Endothelial cell of umbilical vein (primary cell): ENCODE data around the gene C1R. TPM values are rescaled to one million over a fixed set of nuclear protein-coding genes. Genes with fewer than 3 reads are reported as not detected.
A peak's percentile ranks its signal among the peaks of the same experiment; 100 is the strongest.

Source experiments
- BruUV-seq: library from RNA; stranded (reverse); fragments of 400-500 nt; replicated peaks from 2 replicates; lab custom pipeline; 2021; lab: Mats Ljungman, UMichigan
- CTCF ChIA-PET: fragments of 300-600, 350-600 bp; sonication (Branson Sonifier 250); formaldehyde crosslinking; loops from one replicate; lab custom pipeline; 2021; ENCODE audit warnings: antibody characterized with exemption, inconsistent platforms; lab: Charles Lee
- POLR2A ChIA-PET: fragments of 300-600, 350-600 bp; sonication (Branson Sonifier 250); formaldehyde crosslinking; loops from one replicate; lab custom pipeline; 2021; ENCODE audit warnings: antibody characterized with exemption, inconsistent platforms; lab: Charles Lee
- DNase-seq: peaks from one replicate; pipeline ENCODE4 v3.0.0-alpha.2; 2011; ENCODE audit warnings: low read depth, low spot score
- FAIRE-seq: peaks from 2 replicates; lab custom pipeline; 2011; peaks lifted over from hg19 to GRCh38; lab: Jason Lieb, UNC
- H2AFZ ChIP-seq: 2 replicates; pipeline ENCODE4 v1.6.0; 2012; ENCODE audit warnings: low read depth, low read length, control low read depth, inconsistent platforms
- H3K27ac ChIP-seq: 2 replicates; pipeline ENCODE4 v1.5.1; 2011; ENCODE audit warnings: low read depth, mild to moderate bottlenecking, control low read depth, low read length, moderate library complexity; ENCODE audit not compliant: insufficient read depth
- H3K27me3 ChIP-seq, 2 experiments: 2 replicates each; pipeline versions ENCODE4 v1.6.0 to v1.6.1; 2011; ENCODE audit warnings: low read length in 2 of 2, mixed read lengths in 1 of 2; ENCODE audit not compliant: control insufficient read depth in 2 of 2, insufficient read depth in 2 of 2
- H3K36me3 ChIP-seq, 2 experiments: 2 replicates in 1 of 2; 3 replicates in 1 of 2; pipeline ENCODE4 v1.5.1; 2011; ENCODE audit warnings: low read length in 2 of 2, mild to moderate bottlenecking in 1 of 2, moderate library complexity in 1 of 2; ENCODE audit not compliant: control insufficient read depth in 2 of 2, insufficient read depth in 2 of 2; ENCODE audit errors: extremely low read depth in 1 of 2
- H3K4me1 ChIP-seq: 3 replicates; pipeline ENCODE4 v1.5.1; 2011; ENCODE audit warnings: mild to moderate bottlenecking, low read length; ENCODE audit not compliant: control insufficient read depth, insufficient read depth; ENCODE audit errors: extremely low read depth
- H3K4me2 ChIP-seq: 2 replicates; pipeline ENCODE4 v1.6.1; 2011; ENCODE audit warnings: low read length, control low read depth, mixed read lengths; ENCODE audit not compliant: insufficient read depth
- H3K4me3 ChIP-seq, 3 experiments: fragments of 200-600 bp in 1 of 3; sonication (generic), shearing (Covaris generic) in 1 of 3; replicated peaks in 1 of 3; 2 replicates each; pipeline ENCODE4 v1.5.1; 2011 to 2016; ENCODE audit warnings: control low read depth in 3 of 3, low read length in 3 of 3, mild to moderate bottlenecking in 2 of 3, inconsistent platforms in 1 of 3, low read depth in 1 of 3, moderate library complexity in 1 of 3; ENCODE audit not compliant: insufficient read depth in 1 of 3
- H3K79me2 ChIP-seq: 2 replicates; pipeline ENCODE4 v1.6.0; 2012; ENCODE audit warnings: low read length, inconsistent platforms; ENCODE audit not compliant: control insufficient read depth, insufficient read depth
- H3K9ac ChIP-seq: replicated peaks from 2 replicates; pipeline ENCODE3; 2011; ENCODE audit warnings: low read length, control low read depth; ENCODE audit not compliant: insufficient read depth; ENCODE audit errors: extremely low read depth
- H3K9me1 ChIP-seq: replicated peaks from 3 replicates; pipeline ENCODE4 v1.6.0; 2011; ENCODE audit warnings: mild to moderate bottlenecking, low read length; ENCODE audit not compliant: control insufficient read depth, insufficient read depth; ENCODE audit errors: extremely low read depth
- H3K9me3 ChIP-seq: replicated peaks from 2 replicates; pipeline ENCODE4 v1.5.1; 2012; ENCODE audit warnings: low read length, inconsistent platforms; ENCODE audit not compliant: control insufficient read depth, insufficient read depth
- H4K20me1 ChIP-seq: replicated peaks from 2 replicates; pipeline ENCODE3; 2011; ENCODE audit warnings: mild to moderate bottlenecking, low read length; ENCODE audit not compliant: control insufficient read depth, insufficient read depth; ENCODE audit errors: extremely low read depth
- CTCF ChIP-seq, 2 donors: IDR thresholded peaks; 1 replicate in 1 of 2; 2 replicates in 1 of 2; pipeline ENCODE4 v1.5.1; 2011; ENCODE audit warnings: low read length in 2 of 2, mild to moderate bottlenecking in 2 of 2, moderate library complexity in 2 of 2, control low read depth in 1 of 2, inconsistent platforms in 1 of 2, low read depth in 1 of 2; ENCODE audit not compliant: insufficient read depth in 1 of 2; ENCODE audit errors: extremely low read depth in 1 of 2
- EZH2 ChIP-seq: IDR thresholded peaks from 2 replicates; pipeline ENCODE4 v1.6.1; 2012; ENCODE audit warnings: borderline replicate concordance, low read depth, mild to moderate bottlenecking, moderate library complexity, low read length, inconsistent platforms; ENCODE audit not compliant: severe bottlenecking
- FOS ChIP-seq: IDR thresholded peaks from 2 replicates; pipeline ENCODE4 v1.6.1; 2011; ENCODE audit warnings: mild to moderate bottlenecking, low read length, moderate library complexity, borderline replicate concordance; ENCODE audit not compliant: insufficient read depth
- GATA2 ChIP-seq: IDR thresholded peaks from 2 replicates; pipeline ENCODE4 v1.7.0; 2011; ENCODE audit warnings: low read depth, mild to moderate bottlenecking, moderate library complexity, mixed read lengths, low read length; ENCODE audit not compliant: insufficient read length, insufficient read depth
- JUN ChIP-seq: IDR thresholded peaks from 2 replicates; pipeline ENCODE4 v1.6.1; 2011; ENCODE audit warnings: borderline replicate concordance, low read depth; ENCODE audit not compliant: insufficient read length, insufficient read depth
- MAX ChIP-seq: IDR thresholded peaks from 2 replicates; pipeline ENCODE4 v1.6.1; 2011; ENCODE audit not compliant: insufficient read depth, insufficient read length
- MYC ChIP-seq: IDR thresholded peaks from one replicate; pipeline ENCODE4 v1.6.1; 2011; ENCODE audit warnings: mild to moderate bottlenecking, low read depth, low read length
- POLR2A ChIP-seq: IDR thresholded peaks from 2 replicates; pipeline ENCODE4 v1.6.1; 2012; ENCODE audit warnings: low read depth, mild to moderate bottlenecking, control low read depth, low read length
- POLR2AphosphoS5 ChIP-seq: IDR thresholded peaks from 2 replicates; pipeline ENCODE4 v1.6.1; 2012; ENCODE audit warnings: low read depth, mild to moderate bottlenecking, control low read depth, low read length, moderate library complexity; ENCODE audit not compliant: insufficient read depth
- dilution Hi-C: fragments of 300-500 bp; cut with MboI; formaldehyde crosslinking; loops from one replicate; pipeline ENCODE4 v1.15.0; 2019; ENCODE audit warnings: low sequenced_read_pairs; ENCODE audit not compliant: extremely low pct_ligation_motif_present
- intact Hi-C: fragments of 100-400 bp; cut with micrococcal nuclease; formaldehyde crosslinking; loops from one replicate; pipeline ENCODE4 v1.10.0; 2022
- polyA plus RNA-seq, 4 experiments: library from polyadenylated mRNA; depleted of rRNA in 3 of 4; stranded (reverse) in 3 of 4; unstranded in 1 of 4; fragments of >200 nt; gene quantifications; 2 replicates each; pipeline versions ENCODE4 v1.2.1 to v1.2.3, GENCODE V29; 2011 to 2012; ENCODE audit warnings: missing spikeins in 1 of 4
- total RNA-seq: library from RNA; stranded (reverse); gene quantifications from 2 replicates; pipeline ENCODE4 v1.2.3, GENCODE V29; 2021

The C1R gene
- total and polyA plus RNA-seq, 2 donors (not counting 3 experiments of a cell fraction or from before 2014, with no cell fraction given), result 3.6 to 5.8 TPM

- H2AFZ ChIP-seq, result peak overlapping the region; percentile 56
Observed at GRCh38 chr12:7092986-7093460, 778 bp upstream of the C1R start.

More at GRCh38 chr12:7092986-7093460, 778 bp upstream of the C1R start:
- dilution Hi-C loops, result no loop called here
- peaks cover 6% of the 10 kb centered on the region for H3K4me1 ChIP-seq
- BruUV-seq, result no TSS peak
- TF ChIP-seq GATA2 (no peak), POLR2A (no peak), MYC (no peak), MAX (no peak), JUN (no peak), POLR2AphosphoS5 (no peak), CTCF (IDR thresholded peaks at IDR 0.05; ENCODE audit: extremely low read depth in 1 of 2, insufficient read depth in 1 of 2, low read depth in 1 of 2, low read length in 2 of 2) (no peak), FOS (no peak), EZH2 (no peak)
- no peak overlapping the region for H3K9ac ChIP-seq
- no peak for FAIRE-seq
- DNase-seq, result no peak
- no peak overlapping the region for H3K27ac ChIP-seq
- ChIA-PET CTCF (interaction anchor here (1.0 to 1.5 kb wide), 3 partner anchors 19 to 148 kb away, joined by 3 to 6 read pairs (median 3); no protein-coding TSS in a partner anchor), POLR2A (no interaction called here)
- H3K27me3 ChIP-seq, result peaks cover 0 to 13% of the 10 kb centered on the region in 2 experiments
- no peak overlapping the region for H3K4me2 ChIP-seq
- H3K9me3 ChIP-seq, result no peaks in the 10 kb centered on the region
- intact Hi-C loops, result loop anchor here (1.0 to 5.0 kb wide), 6 partner anchors 16 to 221 kb away; partner anchors contain the start of genes C12orf57, C1RL, EMG1 and LPCAT3
- H3K4me3 ChIP-seq, result no peak overlapping the region
- H3K79me2 ChIP-seq, result no peaks in the 10 kb centered on the region
- H3K9me1 ChIP-seq, result no peaks in the 10 kb centered on the region
- H4K20me1 ChIP-seq, result no peaks in the 10 kb centered on the region
- H3K36me3 ChIP-seq, result no peaks in the 10 kb centered on the region
